Stimulated activated CD8-positive, alpha-beta memory T cell treated with anti-CD3 and anti-CD28 coated beads, Interleukin-12 subunit alpha, Interleukin-12 subunit beta, amount 100 ng/mL, for 24 hours (primary cell): Measurements from ENCODE around the gene KRTAP22-1.

Experiments used
- DNase-seq: peaks from one replicate; pipeline ENCODE4 v3.0.0-alpha.2; 2020; ENCODE audit errors: extremely low read depth

The KRTAP22-1 gene

GRCh38 chr21:30600787-30601186, at the start of gene KRTAP22-1:
Gene KRTAP22-1 (plus strand): TSS chr21:30601087.
- no peak for DNase-seq

GRCh38 chr21:30552782-30553181, 48.1 kb upstream of the KRTAP22-1 start:
- no peak for DNase-seq

GRCh38 chr21:30555095-30555494, 45.8 kb upstream of the KRTAP22-1 start:
- DNase-seq = no peak

- no peak for DNase-seq
Measured at GRCh38 chr21:30561264-30561895, 39.5 kb upstream of the KRTAP22-1 start, which contains the start of gene KRTAP19-7. Gene KRTAP19-7 (minus strand): TSS chr21:30561314. CDS start chr21:30561289, 25 bp downstream.

GRCh38 chr21:30561957-30562356, 38.9 kb upstream of the KRTAP22-1 start:
- no peak for DNase-seq

GRCh38 chr21:30563072-30563471, 37.8 kb upstream of the KRTAP22-1 start:
- DNase-seq = no peak

- DNase-seq = no peak
Measured at GRCh38 chr21:30563630-30564029, 37.3 kb upstream of the KRTAP22-1 start.

- DNase-seq = no peak
Measured at GRCh38 chr21:30567617-30568016, 33.3 kb upstream of the KRTAP22-1 start.

- DNase-seq = no peak
Measured at GRCh38 chr21:30577766-30578165, 23.1 kb upstream of the KRTAP22-1 start.

- DNase-seq = no peak
Measured at GRCh38 chr21:30579346-30579745, 21.5 kb upstream of the KRTAP22-1 start.

- no peak for DNase-seq
Measured at GRCh38 chr21:30580132-30580531, 20.8 kb upstream of the KRTAP22-1 start.

GRCh38 chr21:30582870-30583269, 18.0 kb upstream of the KRTAP22-1 start:
- no peak for DNase-seq

- no peak for DNase-seq
Measured at GRCh38 chr21:30590297-30590696, 10.6 kb upstream of the KRTAP22-1 start, which contains the start of gene KRTAP22-2. Gene KRTAP22-2 (minus strand): TSS chr21:30590397.

GRCh38 chr21:30592140-30592539, 8.7 kb upstream of the KRTAP22-1 start, which contains the start of gene KRTAP6-3:
Gene KRTAP6-3 (plus strand): TSS chr21:30592440. CDS start chr21:30592446, 6 bp downstream.
- DNase-seq = no peak

GRCh38 chr21:30598802-30599201, 2.1 kb upstream of the KRTAP22-1 start, which contains the start of gene KRTAP6-2:
Gene KRTAP6-2 (minus strand): TSS chr21:30598902. CDS start chr21:30598874, 28 bp downstream.
- no peak for DNase-seq

- DNase-seq = no peak
Measured at GRCh38 chr21:30605968-30606367, 5.1 kb downstream of the KRTAP22-1 start.

- no peak for DNase-seq
Measured at GRCh38 chr21:30612132-30612531, 11.2 kb downstream of the KRTAP22-1 start.

- no peak for DNase-seq
Measured at GRCh38 chr21:30613836-30614235, 12.9 kb downstream of the KRTAP22-1 start, which contains the start of gene KRTAP6-1. Gene KRTAP6-1 (minus strand): TSS chr21:30613930. CDS start chr21:30613904, 26 bp downstream.

- DNase-seq = no peak
Measured at GRCh38 chr21:30615199-30615598, 14.3 kb downstream of the KRTAP22-1 start.

- no peak for DNase-seq
Measured at GRCh38 chr21:30616125-30616524, 15.2 kb downstream of the KRTAP22-1 start, which contains the start of gene KRTAP20-1. Gene KRTAP20-1 (plus strand): TSS chr21:30616425. CDS start chr21:30616455, 30 bp downstream.

GRCh38 chr21:30620080-30620479, 19.2 kb downstream of the KRTAP22-1 start:
- DNase-seq = no peak

- DNase-seq = no peak
Measured at GRCh38 chr21:30620522-30620921, 19.6 kb downstream of the KRTAP22-1 start, which contains the start of gene KRTAP20-4. Gene KRTAP20-4 (plus strand): TSS chr21:30620627.

GRCh38 chr21:30623362-30623761, 22.5 kb downstream of the KRTAP22-1 start:
- DNase-seq = no peak
